SK-N-SH (cell line): ENCODE results near the gene NCKAP5.

Experiments used
- CTCF ChIP-seq: fragments of 200-600 bp; sonication (generic); IDR thresholded peaks from 2 replicates; pipeline ENCODE4 v1.6.1; 2017; ENCODE audit warnings: antibody characterized with exemption, mild to moderate bottlenecking, moderate library complexity
- EP300 ChIP-seq, 2 experiments: IDR thresholded peaks; 2 replicates each; pipeline versions ENCODE4 v1.4.0 to v1.6.1; 2012; ENCODE audit warnings: borderline replicate concordance in 1 of 2, low read depth in 1 of 2, low read length in 1 of 2
- FOXM1 ChIP-seq: IDR thresholded peaks from 2 replicates; pipeline ENCODE4 v1.4.0; 2012; ENCODE audit warnings: low read depth, mild to moderate bottlenecking
- JUND ChIP-seq: IDR thresholded peaks from 2 replicates; pipeline ENCODE4 v1.4.0; 2012
- MAX ChIP-seq: IDR thresholded peaks from 2 replicates; pipeline ENCODE4 v1.4.0; 2012; ENCODE audit warnings: low read depth
- NRF1 ChIP-seq: IDR thresholded peaks from 2 replicates; pipeline ENCODE4 v1.6.1; 2012; ENCODE audit warnings: low read depth, mild to moderate bottlenecking, low read length
- PBX3 ChIP-seq: IDR thresholded peaks from 2 replicates; pipeline ENCODE4; 2012
- REST ChIP-seq: IDR thresholded peaks from 2 replicates; pipeline ENCODE4 v1.6.1; 2012; ENCODE audit warnings: mild to moderate bottlenecking, low read depth, low read length, moderate library complexity
- RXRA ChIP-seq: IDR thresholded peaks from 2 replicates; pipeline ENCODE4 v1.4.0; 2012; ENCODE audit warnings: low read depth, mild to moderate bottlenecking, borderline replicate concordance

- no peak for TF ChIP-seq JUND
- TF ChIP-seq PBX3: no peak
- TF ChIP-seq CTCF: no peak
- no peak for TF ChIP-seq REST
- no peak for TF ChIP-seq NRF1
- no peak for TF ChIP-seq RXRA
- TF ChIP-seq MAX: no peak
- TF ChIP-seq FOXM1: no peak
- no peak for TF ChIP-seq EP300 (IDR thresholded peaks at IDR 0.05; ENCODE audit: borderline replicate concordance in 1 of 2, low read depth in 1 of 2, low read length in 1 of 2)
These were observed 470.6 kb downstream of the NCKAP5 start for GRCh38 chr2:133097666-133098065.
